Type B pancreatic cell (in vitro differentiated cells): ENCODE measurements around the gene COPRS. TPM values are rescaled to one million over a fixed set of nuclear protein-coding genes. Genes with fewer than 3 reads are reported as not detected.

Experiments used
- DNase-seq: peaks from one replicate; pipeline ENCODE4 v3.0.0; 2021; ENCODE audit warnings: mixed read lengths; ENCODE audit not compliant: unreplicated experiment; ENCODE audit errors: extremely low spot score
- H3K27ac Mint-ChIP-seq: 2 replicates; pipeline ENCODE4 v1.8.0; 2021; ENCODE audit warnings: mild to moderate bottlenecking, mixed read lengths
- H3K27me3 Mint-ChIP-seq: 2 replicates; pipeline ENCODE4 v1.8.0; 2021; ENCODE audit warnings: mixed read lengths
- H3K36me3 Mint-ChIP-seq: 2 replicates; pipeline ENCODE4 v1.8.0; 2021; ENCODE audit warnings: mixed read lengths
- H3K4me1 Mint-ChIP-seq: one replicate; pipeline ENCODE4 v1.8.0; 2021; ENCODE audit warnings: mixed read lengths; ENCODE audit not compliant: unreplicated experiment
- H3K4me3 Mint-ChIP-seq: 2 replicates; pipeline ENCODE4 v1.8.0; 2021; ENCODE audit warnings: mild to moderate bottlenecking, mixed read lengths
- H3K9me3 Mint-ChIP-seq: 2 replicates; pipeline ENCODE4 v1.8.0; 2021; ENCODE audit warnings: mixed read lengths
- CTCF ChIP-seq: fragments of 200-600 bp; sonication (generic); conservative IDR thresholded peaks from 2 replicates; pipeline ENCODE4 v1.5.0; 2021; ENCODE audit warnings: antibody characterized with exemption, mild to moderate bottlenecking
- total RNA-seq: library from RNA; stranded (reverse); gene quantifications from 2 replicates; pipeline ENCODE4 v1.2.1, GENCODE V29; 2021; ENCODE audit warnings: low replicate concordance

COPRS gene
- total RNA-seq, 1 donor from 2014 or later: 46.0 TPM

GRCh38 chr17:31900877-31901276 is 41.8 kb upstream of the COPRS start:
- no peak for DNase-seq
- Mint-ChIP-seq H3K9me3 (no peaks in the 10 kb centered on the region), H3K36me3 (peaks cover 5% of the 10 kb centered on the region), H3K27me3 (no peaks in the 10 kb centered on the region), H3K27ac (no peak overlapping the region), H3K4me3 (no peak overlapping the region), H3K4me1 (no peaks in the 10 kb centered on the region)
- no peak for TF ChIP-seq CTCF

GRCh38 chr17:31888124-31888523 is 29.1 kb upstream of the COPRS start:
- H3K27me3 Mint-ChIP-seq: no peaks in the 10 kb centered on the region
- no peak overlapping the region for H3K27ac Mint-ChIP-seq
- no peak for DNase-seq
- TF ChIP-seq CTCF: no peak
- H3K4me3 Mint-ChIP-seq: no peak overlapping the region
- no peaks in the 10 kb centered on the region for H3K9me3 Mint-ChIP-seq
- peaks cover 30% of the 10 kb centered on the region for H3K36me3 Mint-ChIP-seq
- H3K4me1 Mint-ChIP-seq: no peaks in the 10 kb centered on the region

GRCh38 chr17:31882571-31882970 is 23.5 kb upstream of the COPRS start:
- H3K9me3 Mint-ChIP-seq: no peaks in the 10 kb centered on the region
- no peak overlapping the region for H3K4me3 Mint-ChIP-seq
- TF ChIP-seq CTCF: no peak
- no peaks in the 10 kb centered on the region for H3K27me3 Mint-ChIP-seq
- no peak for DNase-seq
- no peaks in the 10 kb centered on the region for H3K4me1 Mint-ChIP-seq
- H3K36me3 Mint-ChIP-seq: peaks cover 21% of the 10 kb centered on the region
- no peak overlapping the region for H3K27ac Mint-ChIP-seq

GRCh38 chr17:31880311-31880710 is 21.3 kb upstream of the COPRS start:
- H3K27me3 Mint-ChIP-seq: no peaks in the 10 kb centered on the region
- no peaks in the 10 kb centered on the region for H3K9me3 Mint-ChIP-seq
- no peak overlapping the region for H3K4me3 Mint-ChIP-seq
- H3K27ac Mint-ChIP-seq: no peak overlapping the region
- H3K36me3 Mint-ChIP-seq: peaks cover 20% of the 10 kb centered on the region
- H3K4me1 Mint-ChIP-seq: no peaks in the 10 kb centered on the region
- no peak for DNase-seq
- no peak for TF ChIP-seq CTCF

GRCh38 chr17:31878703-31879073 is 19.6 kb upstream of the COPRS start:
- H3K4me1 Mint-ChIP-seq: no peaks in the 10 kb centered on the region
- no peak overlapping the region for H3K4me3 Mint-ChIP-seq
- H3K27ac Mint-ChIP-seq: no peak overlapping the region
- peaks cover 19% of the 10 kb centered on the region for H3K36me3 Mint-ChIP-seq
- H3K9me3 Mint-ChIP-seq: no peaks in the 10 kb centered on the region
- DNase-seq: no peak
- H3K27me3 Mint-ChIP-seq: no peaks in the 10 kb centered on the region
- no peak for TF ChIP-seq CTCF
